Gastroesophageal sphincter (tissue), 4 donors: Measurements from ENCODE around the gene TBPL2. TPM values are rescaled to one million over a fixed set of nuclear protein-coding genes. Genes with fewer than 3 reads are reported as not detected.

ENCODE experiments used
- ATAC-seq: fragments of 150-250 bp; one replicate; pipeline ENCODE4 v1.9.1; 2016; ENCODE audit warnings: mild to moderate bottlenecking, moderate library complexity
- H3K27ac ChIP-seq, 4 donors: fragments of 200-600 bp; sonication (generic) in 3 of 4; 1 replicate in 3 of 4; 2 replicates in 1 of 4; pipeline ENCODE4 v1.5.1; 2016 to 2019
- H3K27me3 ChIP-seq: fragments of 200-600 bp; sonication (generic); one replicate; pipeline ENCODE4 v1.5.1; 2019
- H3K36me3 ChIP-seq, 2 donors: fragments of 200-600 bp; sonication (generic); one replicate each; pipeline ENCODE4 v1.5.1; 2019; ENCODE audit warnings: control low read depth in 1 of 2
- H3K4me1 ChIP-seq, 3 donors: fragments of 200-600 bp; sonication (generic); 1 replicate in 2 of 3; 2 replicates in 1 of 3; pipeline ENCODE4 v1.5.1; 2016 to 2019; ENCODE audit warnings: control low read depth in 2 of 3
- H3K4me3 ChIP-seq, 2 donors: fragments of 200-600 bp; sonication (generic); one replicate each; pipeline ENCODE4 v1.5.1; 2019; ENCODE audit warnings: mild to moderate bottlenecking in 1 of 2, moderate library complexity in 1 of 2
- H3K9me3 ChIP-seq, 3 donors: fragments of 200-600 bp; sonication (generic); one replicate each; pipeline ENCODE4 v1.5.1; 2017 to 2019; ENCODE audit warnings: control low read depth in 2 of 3
- EP300 ChIP-seq: sonication (generic); formaldehyde crosslinking; IDR thresholded peaks from one replicate; pipeline ENCODE4 v1.6.1; 2017; ENCODE audit warnings: antibody characterized with exemption, mild to moderate bottlenecking
- POLR2A ChIP-seq, 2 donors: fragments of 450-650 bp; IDR thresholded peaks; one replicate each; pipeline ENCODE4 v1.6.1; 2017; ENCODE audit warnings: antibody characterized with exemption in 2 of 2, mild to moderate bottlenecking in 2 of 2, moderate library complexity in 1 of 2
- POLR2AphosphoS5 ChIP-seq: sonication (generic); formaldehyde crosslinking; IDR thresholded peaks from one replicate; pipeline ENCODE4 v1.6.1; 2017; ENCODE audit warnings: antibody characterized with exemption
- WGBS, 2 donors: methylation state at CpG; one replicate each; pipeline ENCODE4 v1.1.5; 2018; ENCODE audit warnings: low coverage in 1 of 2; 5-methylcytosine and 5-hydroxymethylcytosine counted together
- total RNA-seq, 4 donors: library from RNA; depleted of rRNA; stranded (reverse); fragments of >200 nt; gene quantifications; one replicate each; pipeline ENCODE4 v1.1.0, GENCODE V29; 2016
- TF ChIP-seq, protein P1 (sequence below), 4 experiments: fragments of 200-600 bp in 2 of 4; fragments of 450-650 bp in 2 of 4; sonication (generic) in 1 of 4; IDR thresholded peaks; one replicate each; pipeline ENCODE4 v1.5.1; 2017 to 2019; ENCODE audit warnings: antibody characterized with exemption in 4 of 4, mild to moderate bottlenecking in 2 of 4, moderate library complexity in 2 of 4

The TBPL2 gene
- total RNA-seq, 4 donors from 2014 or later, result not detected

DNA sequence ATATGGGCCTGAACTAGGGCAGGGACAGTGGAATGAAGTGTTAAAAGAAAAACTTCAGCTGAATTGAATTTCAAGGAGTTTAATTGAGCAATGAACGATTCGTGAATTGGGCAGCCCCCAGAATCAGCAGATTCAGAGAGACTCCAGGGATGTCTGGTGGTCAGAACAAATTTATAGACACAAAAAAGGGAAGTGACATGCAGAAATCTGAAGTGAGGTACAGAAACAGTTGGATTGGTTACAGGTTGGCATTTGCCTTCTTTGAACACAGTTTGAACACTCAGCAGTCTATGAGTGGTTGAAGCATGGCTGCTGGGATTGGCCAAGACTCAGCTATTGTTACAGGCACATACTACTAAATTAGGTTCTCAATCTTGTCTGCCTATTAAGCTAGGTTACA is 9.7 kb upstream of the TBPL2 start:
- Histone ChIP-seq H3K27ac (no peak overlapping the region), H3K9me3 (no peaks in the 10 kb centered on the region), H3K4me3 (no peak overlapping the region), H3K4me1 (peaks cover 0 to 44% (median 10%) of the 10 kb centered on the region in 3 donors), H3K36me3 (no peaks in the 10 kb centered on the region), H3K27me3 (no peaks in the 10 kb centered on the region)
- 73 to 100% methylated on average over 2 of the region's 2 CpGs for WGBS, 2 donors
- ATAC-seq, result no peak
- TF ChIP-seq POLR2AphosphoS5 (no peak), POLR2A (IDR thresholded peaks at IDR 0.05) (no peak), EP300 (no peak)
- TF ChIP-seq, protein P1, sequence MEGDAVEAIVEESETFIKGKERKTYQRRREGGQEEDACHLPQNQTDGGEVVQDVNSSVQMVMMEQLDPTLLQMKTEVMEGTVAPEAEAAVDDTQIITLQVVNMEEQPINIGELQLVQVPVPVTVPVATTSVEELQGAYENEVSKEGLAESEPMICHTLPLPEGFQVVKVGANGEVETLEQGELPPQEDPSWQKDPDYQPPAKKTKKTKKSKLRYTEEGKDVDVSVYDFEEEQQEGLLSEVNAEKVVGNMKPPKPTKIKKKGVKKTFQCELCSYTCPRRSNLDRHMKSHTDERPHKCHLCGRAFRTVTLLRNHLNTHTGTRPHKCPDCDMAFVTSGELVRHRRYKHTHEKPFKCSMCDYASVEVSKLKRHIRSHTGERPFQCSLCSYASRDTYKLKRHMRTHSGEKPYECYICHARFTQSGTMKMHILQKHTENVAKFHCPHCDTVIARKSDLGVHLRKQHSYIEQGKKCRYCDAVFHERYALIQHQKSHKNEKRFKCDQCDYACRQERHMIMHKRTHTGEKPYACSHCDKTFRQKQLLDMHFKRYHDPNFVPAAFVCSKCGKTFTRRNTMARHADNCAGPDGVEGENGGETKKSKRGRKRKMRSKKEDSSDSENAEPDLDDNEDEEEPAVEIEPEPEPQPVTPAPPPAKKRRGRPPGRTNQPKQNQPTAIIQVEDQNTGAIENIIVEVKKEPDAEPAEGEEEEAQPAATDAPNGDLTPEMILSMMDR (IDR thresholded peaks at IDR 0.05), result no peak

DNA sequence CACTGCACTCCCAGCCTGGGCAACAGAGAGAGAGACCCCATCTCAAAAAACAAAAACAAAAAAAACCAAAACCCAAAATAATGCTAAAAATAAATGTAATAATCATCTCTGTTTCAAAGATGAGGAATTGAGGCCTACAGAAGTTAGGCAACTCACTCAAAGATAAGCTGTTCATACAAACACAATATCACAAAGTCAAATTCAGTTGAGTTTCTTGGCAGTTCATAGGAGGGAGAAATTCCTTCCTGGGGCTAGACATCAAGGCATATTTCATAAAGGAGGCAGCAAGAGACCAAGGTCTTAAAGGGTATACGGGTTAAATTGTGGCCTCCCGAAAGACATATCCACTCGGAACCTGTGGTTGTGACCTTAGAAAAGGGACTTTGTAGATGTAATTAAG is 8.7 kb upstream of the TBPL2 start:
- Histone ChIP-seq H3K27ac (no peak overlapping the region), H3K9me3 (no peaks in the 10 kb centered on the region), H3K4me1 (peaks cover 0 to 34% (median 4%) of the 10 kb centered on the region in 3 donors), H3K27me3 (no peaks in the 10 kb centered on the region), H3K4me3 (no peak overlapping the region), H3K36me3 (no peaks in the 10 kb centered on the region)
- no peak for ATAC-seq
- no peak for TF ChIP-seq POLR2AphosphoS5
- WGBS, 2 donors, result 63 to 83% methylated on average over 3 of the region's 3 CpGs

DNA sequence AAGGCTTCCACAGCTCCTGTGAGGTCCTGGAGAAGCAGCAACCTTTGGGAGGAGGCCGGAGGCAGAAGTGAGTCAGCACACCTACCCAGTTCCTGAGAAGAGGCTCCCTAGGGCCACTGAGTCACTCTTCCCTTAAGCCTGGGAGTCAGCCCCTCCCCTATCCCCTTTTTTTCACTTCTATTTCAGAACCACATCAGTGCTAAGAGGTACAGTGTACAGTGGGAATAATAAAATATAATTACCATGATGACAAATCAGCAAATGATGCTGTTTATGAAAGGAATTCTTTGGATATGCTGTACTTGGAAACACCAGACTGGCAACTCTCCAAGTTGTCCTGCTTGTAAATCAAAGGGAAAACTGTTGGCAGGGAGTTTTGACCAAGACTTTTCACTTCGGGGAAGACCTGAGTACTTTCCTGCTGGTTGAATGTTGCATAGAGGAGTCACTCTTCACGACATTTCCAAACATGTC is 7.8 kb upstream of the TBPL2 start:
- Histone ChIP-seq H3K27ac (peak overlapping the region in 1 of 4 donors; percentile 28), H3K4me3 (no peak overlapping the region), H3K9me3 (no peaks in the 10 kb centered on the region), H3K27me3 (no peaks in the 10 kb centered on the region), H3K36me3 (no peaks in the 10 kb centered on the region), H3K4me1 (peaks cover 0 to 29% (median 0%) of the 10 kb centered on the region in 3 donors)
- TF ChIP-seq EP300, result no peak
- TF ChIP-seq, protein P1 (IDR thresholded peaks at IDR 0.05), result no peak
- no peak for TF ChIP-seq POLR2A (IDR thresholded peaks at IDR 0.05)
- TF ChIP-seq POLR2AphosphoS5, result peak; percentile 69
- peak; percentile 78 for ATAC-seq
- 20 to 28% methylated on average over 2 to 3 of the region's 3 CpGs for WGBS, 2 donors

DNA sequence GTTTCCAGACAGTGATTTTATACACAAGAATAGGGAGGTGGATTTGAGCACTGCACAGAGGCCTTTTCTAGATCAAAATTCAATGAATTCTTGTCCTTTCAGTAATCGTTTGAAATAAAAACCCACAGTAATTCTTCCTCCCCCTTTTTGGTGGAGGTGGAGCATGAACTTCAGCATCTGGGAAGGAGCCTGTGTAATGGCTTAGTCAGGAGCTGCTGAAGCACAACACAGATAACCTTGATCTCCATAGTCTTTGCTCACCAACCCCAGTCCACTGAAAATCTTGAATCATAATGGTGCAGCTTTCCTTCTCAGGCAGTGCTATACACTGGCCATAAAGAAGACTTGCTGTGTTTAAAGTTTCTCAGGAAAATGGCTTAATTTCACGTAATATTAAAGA is 6.4 kb upstream of the TBPL2 start:
- Histone ChIP-seq H3K9me3 (no peaks in the 10 kb centered on the region), H3K27me3 (no peaks in the 10 kb centered on the region), H3K4me1 (peaks cover 0 to 29% (median 0%) of the 10 kb centered on the region in 3 donors), H3K4me3 (no peak overlapping the region), H3K36me3 (no peaks in the 10 kb centered on the region), H3K27ac (no peak overlapping the region)
- 49 to 59% methylated on average over 2 of the region's 2 CpGs for WGBS, 2 donors
- ATAC-seq, result no peak
- TF ChIP-seq, protein P1 (IDR thresholded peaks at IDR 0.05), result no peak
- no peak for TF ChIP-seq POLR2A (IDR thresholded peaks at IDR 0.05)

DNA sequence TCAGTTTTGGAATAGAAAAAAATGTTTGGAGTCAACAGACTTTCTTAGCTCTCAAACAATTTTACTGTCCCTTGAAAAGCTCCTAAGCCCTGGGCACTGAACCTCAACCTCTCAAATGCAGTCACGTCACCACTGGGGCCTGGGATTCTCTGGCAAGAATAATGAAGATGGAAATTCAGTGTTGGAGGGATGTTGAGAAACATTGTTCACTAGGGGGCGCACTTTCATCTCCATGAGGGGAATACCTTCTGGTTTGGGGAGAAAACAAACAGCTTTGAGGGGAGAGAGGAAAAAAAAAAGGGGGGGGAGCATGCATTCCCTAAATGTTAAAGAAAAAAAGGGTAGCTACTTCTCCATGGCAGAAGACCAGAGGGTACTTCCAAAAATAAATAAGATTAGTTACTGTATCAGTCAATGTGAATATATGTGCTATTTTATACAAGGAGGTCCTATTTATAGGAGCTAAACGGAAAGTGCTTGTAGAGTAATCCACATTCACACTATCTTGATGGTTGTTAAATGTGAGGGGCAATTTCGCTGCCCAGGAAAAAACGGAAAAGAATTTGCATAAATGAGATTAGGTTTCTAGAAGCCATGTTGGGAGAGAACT is 5.8 kb upstream of the TBPL2 start:
- H3K27ac ChIP-seq, result no peak overlapping the region
- TF ChIP-seq POLR2A (IDR thresholded peaks at IDR 0.05) (no peak), POLR2AphosphoS5 (no peak)
- TF ChIP-seq, protein P1 (IDR thresholded peaks at IDR 0.05), result peak; percentile 41 to 63 (median 49)
- no peak for ATAC-seq
- H3K36me3 ChIP-seq, result no peaks in the 10 kb centered on the region
- H3K4me3 ChIP-seq, result no peak overlapping the region
- peaks cover under 1% of the 10 kb centered on the region for H3K27me3 ChIP-seq
- H3K4me1 ChIP-seq, result peaks cover 0 to 26% (median 0%) of the 10 kb centered on the region in 3 donors
- 16 to 25% methylated on average over 5 of the region's 5 CpGs for WGBS, 2 donors
- H3K9me3 ChIP-seq, result no peaks in the 10 kb centered on the region
